Activated CD8-positive, alpha-beta T cell treated with anti-CD3 and anti-CD28 coated beads for 36 hours (primary cell): ENCODE results near the gene EPN1. TPM values are rescaled to one million over a fixed set of nuclear protein-coding genes. Genes with fewer than 3 reads are reported as not detected.
A peak's percentile ranks its signal among the peaks of the same experiment; 100 is the strongest.
"Not testable (repeated sequence)": the region's sequence is repeated elsewhere in the genome, so short reads cannot be mapped to it uniquely, and the experiment has no call there.

ENCODE experiments used
- ATAC-seq: fragments of 200-7000 bp; cut with Tn5 transposase; one replicate; pipeline ENCODE4 v1.10.0; 2021; ENCODE audit warnings: mild to moderate bottlenecking, moderate library complexity
- CTCF ChIA-PET: fragments of 350-600 bp; sonication (Branson Sonifier 250); formaldehyde crosslinking; loops from one replicate; lab custom pipeline; 2021; ENCODE audit warnings: antibody characterized with exemption; lab: Charles Lee
- POLR2A ChIA-PET: fragments of 350-600 bp; sonication (Branson Sonifier 250); formaldehyde crosslinking; loops from one replicate; lab custom pipeline; 2021; ENCODE audit warnings: antibody characterized with exemption; lab: Charles Lee
- DNase-seq: peaks from one replicate; pipeline ENCODE4 v3.0.0-alpha.2; 2020
- H3K27ac Mint-ChIP-seq: one replicate; pipeline ENCODE4 v1.8.0; 2021; ENCODE audit warnings: mild to moderate bottlenecking, mixed read lengths
- H3K27me3 Mint-ChIP-seq: one replicate; pipeline ENCODE4 v1.8.0; 2021; ENCODE audit warnings: mixed read lengths
- H3K36me3 Mint-ChIP-seq: one replicate; pipeline ENCODE4 v1.8.0; 2021; ENCODE audit warnings: low read depth, mixed read lengths
- H3K4me1 Mint-ChIP-seq: one replicate; pipeline ENCODE4 v1.8.0; 2021; ENCODE audit warnings: low read depth, mixed read lengths
- H3K4me3 Mint-ChIP-seq: one replicate; pipeline ENCODE4 v1.8.0; 2021; ENCODE audit warnings: mild to moderate bottlenecking, moderate library complexity, mixed read lengths
- H3K9me3 Mint-ChIP-seq: one replicate; pipeline ENCODE4 v1.8.0; 2021; ENCODE audit warnings: mixed read lengths
- CTCF ChIP-seq: fragments of 200-600 bp; IDR thresholded peaks from one replicate; pipeline ENCODE4 v1.8.0; 2022; ENCODE audit warnings: antibody characterized with exemption, mild to moderate bottlenecking
- intact Hi-C: fragments of 100-400 bp; cut with micrococcal nuclease; formaldehyde crosslinking; loops from one replicate; pipeline ENCODE4 v1.10.0; 2022
- total RNA-seq, 2 experiments: library from RNA; stranded (reverse); gene quantifications; one replicate each; pipeline ENCODE4 v1.2.3, GENCODE V29; 2021

Gene EPN1
- total RNA-seq, 2 experiments from 2014 or later: 36.2 to 37.7 TPM

GRCh38 chr19:55712804-55713631 lies 38.0 kb downstream of the EPN1 start:
- Mint-ChIP-seq H3K4me1 (peaks cover 2% of the 10 kb centered on the region), H3K4me3 (no peak overlapping the region), H3K9me3 (peaks cover 4% of the 10 kb centered on the region), H3K27me3 (peaks cover 15% of the 10 kb centered on the region), H3K36me3 (no peaks in the 10 kb centered on the region), H3K27ac (no peak overlapping the region)
- ChIA-PET CTCF (no interaction called here), POLR2A (no interaction called here)
- intact Hi-C loops: no loop called here
- TF ChIP-seq CTCF: no peak
- ATAC-seq (peak; percentile 75), DNase-seq (no peak)

- Mint-ChIP-seq H3K4me1 (peaks cover 2% of the 10 kb centered on the region), H3K36me3 (no peaks in the 10 kb centered on the region), H3K9me3 (peaks cover 8% of the 10 kb centered on the region), H3K4me3 (no peak overlapping the region), H3K27me3 (peaks cover 34% of the 10 kb centered on the region), H3K27ac (no peak overlapping the region)
- no peak for TF ChIP-seq CTCF
- intact Hi-C loops: no loop called here
- POLR2A ChIA-PET: no interaction called here
- no peak for DNase-seq
- CTCF ChIA-PET: no interaction called here
- no peak for ATAC-seq
Observed at GRCh38 chr19:55716531-55716930, 41.5 kb downstream of the EPN1 start.

DNA sequence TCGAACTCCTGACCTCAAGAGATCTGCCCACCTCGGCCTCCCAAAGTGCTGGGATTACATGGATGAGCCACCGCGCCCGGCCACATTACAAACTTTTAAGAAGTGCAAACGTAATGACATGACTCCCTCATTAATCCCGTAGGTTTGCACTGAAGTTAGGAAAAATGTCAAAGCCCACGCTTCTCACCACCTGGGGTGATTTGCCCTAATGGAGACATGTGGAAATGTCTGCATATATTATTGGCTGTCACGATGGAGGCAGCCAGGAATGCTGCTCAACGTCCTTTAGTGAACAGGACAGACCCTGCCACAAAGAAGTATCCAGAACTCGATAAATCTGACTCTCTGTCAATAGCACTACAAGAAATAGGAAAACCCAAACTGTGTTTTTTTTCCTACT lies 42.2 kb downstream of the EPN1 start:
- Mint-ChIP-seq H3K27me3 (peaks cover 39% of the 10 kb centered on the region), H3K4me3 (no peak overlapping the region), H3K9me3 (peaks cover 13% of the 10 kb centered on the region), H3K27ac (no peak overlapping the region), H3K4me1 (peaks cover 2% of the 10 kb centered on the region), H3K36me3 (no peaks in the 10 kb centered on the region)
- no peak for TF ChIP-seq CTCF
- DNase-seq (no peak), ATAC-seq (no peak)
- POLR2A ChIA-PET: no interaction called here
- CTCF ChIA-PET: no interaction called here
- intact Hi-C loops: no loop called here

- CTCF ChIA-PET, H3K27ac Mint-ChIP-seq, DNase-seq, H3K4me1 Mint-ChIP-seq, H3K4me3 Mint-ChIP-seq, ATAC-seq, H3K36me3 Mint-ChIP-seq, intact Hi-C loops, POLR2A ChIA-PET: not testable (repeated sequence)
- Mint-ChIP-seq H3K27me3 (peaks cover 44% of the 10 kb centered on the region), H3K9me3 (peaks cover 16% of the 10 kb centered on the region)
Observed at GRCh38 chr19:55717879-55718711, 43.1 kb downstream of the EPN1 start.

- no peaks in the 10 kb centered on the region for H3K4me1 Mint-ChIP-seq
- H3K27ac Mint-ChIP-seq: no peak overlapping the region
- H3K36me3 Mint-ChIP-seq: no peaks in the 10 kb centered on the region
- H3K9me3 Mint-ChIP-seq: peaks cover 14% of the 10 kb centered on the region
- DNase-seq (no peak), ATAC-seq (no peak)
- peaks cover 39% of the 10 kb centered on the region for H3K27me3 Mint-ChIP-seq
- ChIA-PET CTCF (no interaction called here), POLR2A (no interaction called here)
- intact Hi-C loops: no loop called here
- no peak for TF ChIP-seq CTCF
- H3K4me3 Mint-ChIP-seq: no peak overlapping the region
Observed at GRCh38 chr19:55720214-55720746, 45.3 kb downstream of the EPN1 start.
